ENCODE data around the gene EFNA4.
A peak's percentile ranks its signal among the peaks of the same experiment; 100 is the strongest.

Gene EFNA4

GRCh38 chr1:155053531-155054105 is 9.9 kb upstream of the EFNA4 start:
- Mint-ChIP-seq H3K36me3 (ENCODE audit: low read depth) (peaks cover 50% of the 10 kb centered on the region), H3K4me3 (peak overlapping the region; percentile 85), H3K27me3 (no peaks in the 10 kb centered on the region), H3K4me1 (ENCODE audit: low read depth) (peaks cover 26% of the 10 kb centered on the region), H3K9me3 (no peaks in the 10 kb centered on the region), H3K27ac (no peak overlapping the region)
- DNase-seq, result no peak

GRCh38 chr1:155057104-155057503 is 6.4 kb upstream of the EFNA4 start:
- Mint-ChIP-seq H3K4me1 (ENCODE audit: low read depth) (peaks cover 21% of the 10 kb centered on the region), H3K27ac (no peak overlapping the region), H3K27me3 (no peaks in the 10 kb centered on the region), H3K4me3 (no peak overlapping the region), H3K9me3 (no peaks in the 10 kb centered on the region), H3K36me3 (ENCODE audit: low read depth) (peaks cover 76% of the 10 kb centered on the region)
- no peak for DNase-seq

GRCh38 chr1:155057788-155058211 is 5.7 kb upstream of the EFNA4 start:
- no peak overlapping the region for H3K4me3 Mint-ChIP-seq
- H3K27ac Mint-ChIP-seq, result no peak overlapping the region
- H3K27me3 Mint-ChIP-seq, result no peaks in the 10 kb centered on the region
- no peaks in the 10 kb centered on the region for H3K9me3 Mint-ChIP-seq
- peaks cover 20% of the 10 kb centered on the region for H3K4me1 Mint-ChIP-seq (ENCODE audit: low read depth)
- peaks cover 76% of the 10 kb centered on the region for H3K36me3 Mint-ChIP-seq (ENCODE audit: low read depth)
- no peak for DNase-seq

GRCh38 chr1:155060736-155061135 is 2.8 kb upstream of the EFNA4 start:
- peaks cover 31% of the 10 kb centered on the region for H3K4me1 Mint-ChIP-seq (ENCODE audit: low read depth)
- no peaks in the 10 kb centered on the region for H3K27me3 Mint-ChIP-seq
- no peak overlapping the region for H3K27ac Mint-ChIP-seq
- H3K4me3 Mint-ChIP-seq, result no peak overlapping the region
- H3K9me3 Mint-ChIP-seq, result no peaks in the 10 kb centered on the region
- peaks cover 56% of the 10 kb centered on the region for H3K36me3 Mint-ChIP-seq (ENCODE audit: low read depth)
- no peak for DNase-seq

- no peaks in the 10 kb centered on the region for H3K9me3 Mint-ChIP-seq
- H3K27ac Mint-ChIP-seq, result no peak overlapping the region
- peaks cover 47% of the 10 kb centered on the region for H3K36me3 Mint-ChIP-seq (ENCODE audit: low read depth)
- peaks cover 31% of the 10 kb centered on the region for H3K4me1 Mint-ChIP-seq (ENCODE audit: low read depth)
- no peaks in the 10 kb centered on the region for H3K27me3 Mint-ChIP-seq
- no peak overlapping the region for H3K4me3 Mint-ChIP-seq
- peak; percentile 98 for DNase-seq
These were observed 2.0 kb upstream of the EFNA4 start for GRCh38 chr1:155061381-155062150.

- H3K27me3 Mint-ChIP-seq, result no peaks in the 10 kb centered on the region
- H3K36me3 Mint-ChIP-seq (ENCODE audit: low read depth), result peaks cover 42% of the 10 kb centered on the region
- no peak overlapping the region for H3K27ac Mint-ChIP-seq
- H3K9me3 Mint-ChIP-seq, result no peaks in the 10 kb centered on the region
- H3K4me1 Mint-ChIP-seq (ENCODE audit: low read depth), result peaks cover 31% of the 10 kb centered on the region
- DNase-seq, result no peak
- H3K4me3 Mint-ChIP-seq, result peak overlapping the region; percentile 82
These were observed 1.3 kb upstream of the EFNA4 start for GRCh38 chr1:155062151-155062686.

- H3K4me1 Mint-ChIP-seq (ENCODE audit: low read depth), result peaks cover 31% of the 10 kb centered on the region
- DNase-seq, result peak; percentile 87
- peak overlapping the region; percentile 72 for H3K27ac Mint-ChIP-seq
- H3K36me3 Mint-ChIP-seq (ENCODE audit: low read depth), result peaks cover 36% of the 10 kb centered on the region
- peak overlapping the region; percentile 82 for H3K4me3 Mint-ChIP-seq
- no peaks in the 10 kb centered on the region for H3K9me3 Mint-ChIP-seq
- H3K27me3 Mint-ChIP-seq, result no peaks in the 10 kb centered on the region
These were observed 683 bp upstream of the EFNA4 start for GRCh38 chr1:155062702-155063411.

- no peaks in the 10 kb centered on the region for H3K9me3 Mint-ChIP-seq
- no peak overlapping the region for H3K27ac Mint-ChIP-seq
- H3K4me3 Mint-ChIP-seq, result peak overlapping the region; percentile 72
- H3K36me3 Mint-ChIP-seq (ENCODE audit: low read depth), result peaks cover 28% of the 10 kb centered on the region
- H3K4me1 Mint-ChIP-seq (ENCODE audit: low read depth), result peaks cover 31% of the 10 kb centered on the region
- DNase-seq, result no peak
- H3K27me3 Mint-ChIP-seq, result no peaks in the 10 kb centered on the region
These were observed 731 bp downstream of the EFNA4 start for GRCh38 chr1:155064111-155064831.

GRCh38 chr1:155064832-155065429 is 1.4 kb downstream of the EFNA4 start:
- Mint-ChIP-seq H3K9me3 (no peaks in the 10 kb centered on the region), H3K36me3 (ENCODE audit: low read depth) (peaks cover 24% of the 10 kb centered on the region), H3K4me3 (peak overlapping the region; percentile 72), H3K4me1 (ENCODE audit: low read depth) (peaks cover 32% of the 10 kb centered on the region), H3K27ac (no peak overlapping the region), H3K27me3 (no peaks in the 10 kb centered on the region)
- no peak for DNase-seq

- no peak overlapping the region for H3K27ac Mint-ChIP-seq
These were observed 3.2 kb downstream of the EFNA4 start for GRCh38 chr1:155066777-155067176.

GRCh38 chr1:155068599-155068998 is 5.1 kb downstream of the EFNA4 start:
- no peak overlapping the region for H3K4me3 Mint-ChIP-seq

More at GRCh38 chr1:155066777-155067176, 3.2 kb downstream of the EFNA4 start:
- no peak overlapping the region for H3K4me3 Mint-ChIP-seq
- H3K9me3 Mint-ChIP-seq, result no peaks in the 10 kb centered on the region
- peaks cover 38% of the 10 kb centered on the region for H3K4me1 Mint-ChIP-seq (ENCODE audit: low read depth)
- peaks cover 10% of the 10 kb centered on the region for H3K36me3 Mint-ChIP-seq (ENCODE audit: low read depth)
- H3K27me3 Mint-ChIP-seq, result no peaks in the 10 kb centered on the region
- no peak for DNase-seq

GRCh38 chr1:155069551-155070157 is 6.1 kb downstream of the EFNA4 start:
- Mint-ChIP-seq H3K9me3 (no peaks in the 10 kb centered on the region), H3K4me1 (ENCODE audit: low read depth) (peaks cover 26% of the 10 kb centered on the region), H3K36me3 (ENCODE audit: low read depth) (peaks cover 8% of the 10 kb centered on the region), H3K27me3 (no peaks in the 10 kb centered on the region), H3K4me3 (no peak overlapping the region), H3K27ac (no peak overlapping the region)
- DNase-seq, result no peak

More at GRCh38 chr1:155068599-155068998, 5.1 kb downstream of the EFNA4 start:
- Mint-ChIP-seq H3K4me1 (ENCODE audit: low read depth) (peaks cover 25% of the 10 kb centered on the region), H3K36me3 (ENCODE audit: low read depth) (peaks cover 8% of the 10 kb centered on the region), H3K9me3 (no peaks in the 10 kb centered on the region), H3K27ac (no peak overlapping the region), H3K27me3 (no peaks in the 10 kb centered on the region)
- DNase-seq, result no peak

GRCh38 chr1:155070158-155070621 is 6.7 kb downstream of the EFNA4 start:
- Mint-ChIP-seq H3K9me3 (no peaks in the 10 kb centered on the region), H3K27ac (no peak overlapping the region), H3K4me1 (ENCODE audit: low read depth) (peaks cover 23% of the 10 kb centered on the region), H3K36me3 (ENCODE audit: low read depth) (peaks cover 8% of the 10 kb centered on the region), H3K27me3 (no peaks in the 10 kb centered on the region), H3K4me3 (peak overlapping the region; percentile 45)
- no peak for DNase-seq
